ENCODE results near the gene KRT3.
"Not testable (repeated sequence)": the region's sequence is repeated elsewhere in the genome, so short reads cannot be mapped to it uniquely, and the experiment has no call there.

KRT3 gene

GRCh38 chr12:52781399-52782082 lies 14.4 kb downstream of the KRT3 start:
- DNase-seq (ENCODE audit: low read depth in 2 of 2): no peak

- no peak for DNase-seq (ENCODE audit: low read depth in 2 of 2)
These were observed 16.0 kb downstream of the KRT3 start for GRCh38 chr12:52779914-52780313.

GRCh38 chr12:52778833-52779232 lies 17.1 kb downstream of the KRT3 start:
- DNase-seq (ENCODE audit: low read depth in 2 of 2): no peak

- no peak for DNase-seq (ENCODE audit: low read depth in 2 of 2)
These were observed 18.4 kb downstream of the KRT3 start for GRCh38 chr12:52777566-52777965.

- no peak for DNase-seq (ENCODE audit: low read depth in 2 of 2)
These were observed 19.0 kb downstream of the KRT3 start, which contains the start of gene KRT76 for GRCh38 chr12:52776913-52777395. Gene KRT76 (minus strand): TSS chr12:52777345. CDS start chr12:52777291, 54 bp downstream.

- no peak for DNase-seq (ENCODE audit: low read depth in 2 of 2)
These were observed 19.5 kb downstream of the KRT3 start for GRCh38 chr12:52776435-52776834.

- no peak for DNase-seq (ENCODE audit: low read depth in 2 of 2)
These were observed 21.2 kb downstream of the KRT3 start for GRCh38 chr12:52774629-52775250.

- DNase-seq (ENCODE audit: low read depth in 2 of 2): no peak
These were observed 23.1 kb downstream of the KRT3 start for GRCh38 chr12:52772772-52773171.

- no peak for DNase-seq (ENCODE audit: low read depth in 2 of 2)
These were observed 23.7 kb downstream of the KRT3 start for GRCh38 chr12:52772188-52772587.

GRCh38 chr12:52771505-52771904 lies 24.4 kb downstream of the KRT3 start:
- DNase-seq (ENCODE audit: low read depth in 2 of 2): no peak

GRCh38 chr12:52771088-52771487 lies 24.8 kb downstream of the KRT3 start:
- no peak for DNase-seq (ENCODE audit: low read depth in 2 of 2)

- DNase-seq (ENCODE audit: low read depth in 2 of 2): no peak
These were observed 26.0 kb downstream of the KRT3 start for GRCh38 chr12:52769946-52770345.

- no peak for DNase-seq (ENCODE audit: low read depth in 2 of 2)
These were observed 26.6 kb downstream of the KRT3 start for GRCh38 chr12:52769354-52769753.

GRCh38 chr12:52768479-52769200 lies 27.3 kb downstream of the KRT3 start:
- DNase-seq (ENCODE audit: low read depth in 2 of 2): no peak

GRCh38 chr12:52767427-52767826 lies 28.5 kb downstream of the KRT3 start:
- no peak for DNase-seq (ENCODE audit: low read depth in 2 of 2)

GRCh38 chr12:52767020-52767379 lies 28.9 kb downstream of the KRT3 start:
- DNase-seq (ENCODE audit: low read depth in 2 of 2): no peak

GRCh38 chr12:52766351-52767019 lies 29.4 kb downstream of the KRT3 start:
- no peak for DNase-seq (ENCODE audit: low read depth in 2 of 2)

- DNase-seq (ENCODE audit: low read depth in 2 of 2): no peak
These were observed 30.2 kb downstream of the KRT3 start for GRCh38 chr12:52765702-52766101.

GRCh38 chr12:52763991-52764390 lies 31.9 kb downstream of the KRT3 start:
- no peak for DNase-seq (ENCODE audit: low read depth in 2 of 2)

GRCh38 chr12:52763036-52763659 lies 32.8 kb downstream of the KRT3 start:
- DNase-seq (ENCODE audit: low read depth in 2 of 2): no peak

- DNase-seq (ENCODE audit: low read depth in 2 of 2): no peak
These were observed 34.1 kb downstream of the KRT3 start for GRCh38 chr12:52761802-52762201.

- DNase-seq (ENCODE audit: low read depth in 2 of 2): not testable (repeated sequence)
These were observed 34.7 kb downstream of the KRT3 start for GRCh38 chr12:52761218-52761617.
